HG03520 (cell line): Measurements from ENCODE around the gene RASL12.

Source experiments
- ATAC-seq: cut with Tn5 transposase; IDR thresholded peaks from one replicate; pipeline ENCODE4 v1.9.1; 2021; ENCODE audit warnings: mild to moderate bottlenecking, moderate library complexity; ENCODE audit not compliant: unreplicated experiment

RASL12 gene

DNA sequence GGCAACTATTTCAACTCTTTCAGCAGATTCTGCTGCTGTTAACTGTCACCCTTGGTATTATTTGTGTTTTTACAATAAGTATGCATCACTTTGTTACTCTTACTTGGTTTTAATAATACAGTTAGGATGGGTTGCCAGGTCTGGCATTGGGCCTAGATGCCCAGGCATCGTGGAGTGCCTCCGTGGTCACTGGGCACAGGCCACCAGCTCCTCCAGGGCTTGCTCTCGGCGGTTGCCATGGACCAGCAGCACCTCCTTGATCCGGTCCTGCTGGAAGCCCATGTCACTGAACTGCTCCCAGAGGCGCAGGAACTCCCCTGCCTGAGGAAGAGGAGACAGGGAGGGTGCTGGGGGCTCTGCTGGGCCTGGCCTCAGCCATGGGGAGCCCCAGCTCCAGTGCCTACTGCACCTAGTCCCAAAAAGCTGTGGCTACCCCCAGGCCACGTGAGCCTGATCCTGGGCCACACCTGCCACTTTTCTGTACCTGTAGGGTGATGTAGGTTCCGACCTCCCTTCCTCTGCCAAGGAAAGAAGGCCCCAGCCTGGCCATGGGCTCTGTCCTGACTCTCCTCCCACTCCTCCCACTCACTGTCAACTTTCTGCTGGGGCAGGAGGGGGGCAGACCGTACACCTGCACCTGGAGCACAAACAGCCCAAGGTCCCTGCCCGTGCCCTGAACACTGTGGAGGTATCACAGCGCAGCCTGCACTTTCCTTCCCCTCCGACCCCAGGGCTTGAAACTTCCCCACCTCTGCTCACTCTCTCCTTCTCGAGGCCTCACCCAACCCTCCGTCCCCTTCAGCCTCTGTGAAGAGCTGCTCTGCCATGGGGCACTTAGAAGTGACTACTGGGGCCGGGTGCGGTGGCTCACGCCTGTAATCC lies 25.4 kb upstream of the RASL12 start:
- no peak for ATAC-seq

DNA sequence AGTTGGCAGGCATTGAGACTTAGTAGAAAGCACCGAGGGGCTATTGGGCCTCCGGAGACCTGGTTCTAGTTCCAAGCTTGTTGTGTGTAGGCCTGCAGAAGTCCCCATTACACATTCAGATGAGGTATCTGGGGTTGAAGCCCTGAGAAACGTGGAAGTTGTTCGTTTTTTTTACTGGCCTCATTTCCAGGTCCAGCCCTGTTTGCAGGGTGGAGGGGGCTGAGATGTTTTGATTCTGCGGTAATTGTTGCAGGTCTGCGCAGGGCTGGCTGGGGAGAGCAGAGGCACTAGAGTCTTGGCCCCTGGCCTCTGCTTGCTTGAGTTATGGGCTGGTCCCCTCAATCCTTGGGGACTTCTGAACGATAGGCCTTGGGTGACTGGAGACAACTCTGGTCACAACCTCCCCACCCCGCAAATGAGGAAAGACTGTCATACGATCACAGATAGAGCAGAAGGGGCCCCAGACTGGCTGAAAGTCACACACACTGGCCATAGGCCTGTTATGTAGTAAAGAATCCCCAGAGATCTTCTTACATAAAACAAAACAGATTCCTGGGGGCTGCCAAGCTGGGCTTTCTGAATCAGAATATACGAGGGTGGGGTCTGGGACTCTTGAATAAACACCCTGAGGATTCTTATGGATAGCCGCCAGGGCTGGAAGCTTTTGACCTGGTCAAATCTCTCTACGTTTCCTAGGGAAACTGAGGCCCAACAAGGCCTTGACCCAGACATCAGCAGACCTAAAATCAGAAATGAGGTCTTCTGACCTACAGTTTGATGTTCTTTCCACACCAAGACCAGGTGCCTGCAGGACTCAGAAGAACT lies 24.4 kb upstream of the RASL12 start:
- ATAC-seq, result no peak

DNA sequence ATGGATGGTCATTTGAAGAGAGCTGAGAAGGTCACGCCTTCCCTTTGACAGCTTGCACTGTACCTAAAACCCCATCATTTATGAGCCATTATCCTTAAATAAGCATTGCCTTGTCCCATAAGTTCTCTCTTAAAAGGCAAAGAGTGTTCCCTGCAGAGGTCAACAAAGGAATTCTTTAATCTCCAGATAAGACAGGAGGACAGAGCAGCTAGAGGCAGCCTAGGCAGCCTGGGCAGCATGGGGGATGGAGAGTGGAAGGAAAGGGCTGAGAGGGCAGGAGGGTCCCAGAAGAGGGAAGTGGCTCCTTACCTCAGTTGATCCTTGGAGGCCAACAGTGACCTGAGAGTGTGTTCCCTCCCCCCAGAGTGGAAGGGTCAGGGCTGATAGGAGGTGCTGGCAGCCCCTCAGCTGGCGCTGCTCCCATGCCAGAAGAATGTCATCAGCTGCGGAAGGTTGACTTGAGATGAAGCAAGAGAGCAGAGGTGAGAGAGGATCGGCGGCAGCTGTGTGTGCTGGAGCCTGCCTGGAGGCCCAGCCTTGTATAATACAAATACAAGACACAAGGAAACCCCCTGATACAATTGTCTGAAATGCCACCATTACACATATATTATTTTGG lies 21.5 kb upstream of the RASL12 start:
- no peak for ATAC-seq

DNA sequence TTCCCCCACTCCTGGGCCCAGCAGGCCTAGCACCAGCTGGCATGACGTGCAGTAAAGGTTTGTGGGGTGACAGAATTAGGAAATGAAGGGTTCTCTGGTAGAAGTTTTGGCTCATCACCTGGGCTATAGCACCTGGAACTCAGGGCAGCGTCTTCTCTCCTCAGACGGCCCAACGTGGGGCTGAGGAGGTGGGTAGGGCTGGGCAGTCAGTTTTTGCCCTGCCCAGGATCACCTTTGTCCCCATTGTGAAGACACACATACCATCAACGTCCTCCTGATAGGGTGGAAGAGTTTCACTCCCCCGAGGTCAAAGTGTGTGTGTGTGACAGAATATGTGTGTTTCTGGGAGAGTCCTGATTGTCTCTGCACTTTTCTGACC lies 20.8 kb upstream of the RASL12 start:
- no peak for ATAC-seq

DNA sequence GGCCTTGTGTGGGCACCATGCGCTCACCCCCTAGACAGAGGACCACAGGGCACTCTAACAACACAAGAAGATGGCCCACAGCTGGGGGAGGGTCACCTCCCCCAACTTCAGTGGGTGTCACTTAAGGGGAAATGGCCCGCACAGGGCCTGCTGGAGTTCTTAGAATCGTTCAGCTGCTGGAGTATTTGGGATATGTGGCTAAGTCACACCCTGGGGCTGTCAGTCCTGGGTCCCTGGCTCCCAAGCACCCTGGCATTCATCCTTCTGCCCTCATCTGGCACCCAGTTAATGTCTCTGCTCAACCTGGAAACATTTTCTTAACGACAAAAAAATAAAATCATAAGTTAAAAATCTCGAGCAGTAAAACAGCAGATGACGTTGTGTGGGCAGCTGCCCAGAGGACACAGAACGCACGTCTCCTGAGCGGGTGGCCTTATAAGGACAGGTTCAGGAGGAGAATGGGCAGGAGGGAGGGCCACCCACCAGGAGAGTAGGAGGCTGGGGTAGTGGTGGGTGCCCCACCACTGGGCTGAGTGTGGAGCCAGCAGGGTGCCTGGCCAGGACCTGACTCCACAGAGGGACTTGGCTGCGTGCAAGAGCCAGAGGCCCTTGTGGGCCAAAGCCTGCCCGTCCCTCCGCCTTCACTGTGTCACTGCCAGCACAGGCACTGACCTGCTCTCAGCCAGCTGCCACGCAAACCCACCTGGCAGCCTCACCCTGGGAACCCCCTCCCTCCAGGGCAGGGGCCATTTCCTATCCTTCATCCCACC lies 20.3 kb upstream of the RASL12 start:
- no peak for ATAC-seq

DNA sequence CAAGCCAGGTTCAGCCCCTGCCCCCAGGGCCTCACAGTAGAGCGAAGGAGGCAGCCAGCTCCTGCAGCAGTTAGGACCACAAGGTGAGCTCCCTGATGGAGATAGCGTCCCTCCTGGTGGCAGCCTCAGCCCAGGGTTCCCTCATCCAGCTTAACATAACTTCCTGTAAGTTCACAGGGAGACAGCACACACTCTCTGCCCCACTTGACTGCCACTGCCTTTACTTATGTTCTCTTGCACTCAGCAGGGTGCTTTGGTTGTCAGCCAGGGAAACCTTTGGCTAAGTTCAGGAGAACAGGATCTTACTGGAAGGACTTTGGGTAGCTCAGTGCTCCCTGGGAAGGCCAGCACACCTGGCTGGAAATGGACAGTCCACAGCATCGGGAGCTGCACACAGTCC lies 19.6 kb upstream of the RASL12 start:
- no peak for ATAC-seq

DNA sequence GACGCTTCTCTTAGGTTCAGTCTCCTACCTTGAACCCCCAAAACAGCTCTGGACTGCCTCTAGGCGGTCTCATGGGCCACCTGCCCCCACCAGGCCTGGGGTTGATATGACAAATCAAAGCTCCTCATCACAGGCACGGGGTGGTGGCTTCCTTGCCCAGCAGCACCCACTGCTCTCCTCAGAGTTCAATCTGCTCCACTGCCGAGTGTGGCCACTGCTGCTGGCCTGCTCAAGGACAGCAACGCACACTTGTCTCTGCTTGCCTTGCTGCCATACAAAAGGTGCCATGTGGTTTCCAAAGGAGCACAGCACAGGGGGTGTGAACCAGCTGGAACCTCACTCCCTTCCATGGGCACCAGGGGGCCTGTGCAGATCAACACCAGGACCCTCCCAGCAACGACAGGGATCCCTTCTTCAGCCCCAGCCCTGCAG lies 18.9 kb upstream of the RASL12 start:
- no peak for ATAC-seq

DNA sequence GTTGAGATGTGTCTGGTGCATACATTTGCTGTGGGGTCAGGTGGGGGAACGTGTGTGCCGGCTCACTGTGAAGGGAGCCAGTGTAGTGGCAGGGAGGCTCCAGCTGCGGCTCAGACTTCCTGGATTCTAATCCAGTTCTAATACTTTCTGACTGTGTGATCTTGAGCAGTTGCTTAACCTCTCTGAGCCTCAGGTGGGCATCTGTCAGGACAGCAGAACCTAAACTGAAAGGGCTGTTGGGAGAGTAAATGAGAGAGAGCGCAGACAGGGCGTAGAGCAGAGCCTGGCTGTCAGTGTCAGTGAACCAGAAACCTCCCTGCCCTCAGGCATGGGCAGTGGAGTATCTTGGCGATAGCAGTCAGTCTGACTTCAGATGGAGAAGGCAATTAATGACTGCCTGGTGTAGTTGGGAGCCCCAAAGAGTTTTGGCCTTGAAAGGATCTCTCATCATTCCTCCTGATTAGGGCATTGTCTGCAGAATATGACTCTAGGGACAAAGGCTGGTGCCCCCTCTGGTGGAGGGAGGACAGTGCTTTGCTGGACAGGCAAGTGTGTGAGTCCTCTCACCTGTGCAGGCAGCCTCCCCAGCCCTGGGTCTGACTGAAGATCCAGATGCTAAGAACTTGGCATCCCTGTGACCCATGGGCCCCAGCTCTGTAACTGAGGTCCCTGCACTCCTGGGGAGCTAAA lies 18.3 kb upstream of the RASL12 start:
- no peak for ATAC-seq

DNA sequence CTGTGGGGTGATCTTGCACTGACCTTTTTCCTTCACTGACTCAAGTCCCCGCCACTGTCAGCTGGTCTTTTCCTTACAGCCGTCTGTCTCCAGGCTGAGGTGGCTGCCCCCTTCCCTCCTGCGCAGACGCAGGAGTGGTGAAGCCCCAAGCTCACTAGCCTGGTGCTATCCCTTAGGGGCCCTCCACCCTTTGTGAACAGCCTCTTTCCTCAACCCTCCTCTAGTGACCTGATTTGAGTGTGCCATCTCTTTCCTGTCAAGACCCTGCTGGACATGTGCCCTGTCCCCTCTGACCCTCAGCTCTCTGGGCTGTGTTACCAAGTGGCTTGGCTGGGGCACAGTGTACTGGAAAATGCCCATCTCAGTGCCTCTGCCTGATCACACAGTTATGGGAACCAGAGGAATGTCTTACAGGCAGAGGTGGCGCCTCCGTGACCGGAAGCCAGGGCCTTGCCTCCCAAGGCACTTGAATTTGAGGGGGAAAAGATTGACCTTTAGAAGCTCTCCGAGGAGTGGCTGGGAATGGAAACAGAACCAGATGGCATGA lies 17.5 kb upstream of the RASL12 start:
- no peak for ATAC-seq

DNA sequence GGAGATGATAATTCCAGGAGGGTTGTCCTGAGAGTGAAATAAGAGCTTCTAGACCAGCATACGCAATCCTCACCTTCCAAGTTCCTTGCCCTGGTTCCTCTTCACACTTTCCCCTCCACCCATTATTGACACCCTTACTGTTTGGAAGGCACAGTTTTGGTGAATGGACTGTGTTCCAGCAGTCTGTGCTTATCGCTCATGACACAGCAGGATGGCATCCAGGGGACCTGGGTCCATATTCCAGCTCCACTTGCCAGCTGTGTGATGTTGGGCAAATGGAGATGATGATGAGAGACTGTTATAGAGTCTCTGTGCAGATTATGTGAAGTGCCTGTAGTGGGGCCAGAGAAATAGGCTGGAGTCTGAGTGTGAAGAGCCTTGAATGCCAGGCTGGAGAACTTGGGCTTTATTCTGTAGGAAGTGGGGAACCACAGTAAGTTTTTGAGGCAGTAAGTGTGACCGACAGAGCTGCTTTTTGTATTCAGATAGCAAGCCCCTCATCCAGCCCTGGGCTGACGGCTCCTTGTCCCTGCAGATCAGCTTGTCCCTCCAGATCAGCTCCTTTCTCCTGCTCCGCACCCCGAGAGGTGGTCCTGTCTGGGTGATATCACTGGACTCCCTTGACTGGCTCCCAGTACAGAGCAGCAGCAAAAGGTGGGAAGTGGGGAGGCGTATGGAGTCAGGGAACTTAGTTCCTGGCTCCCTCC lies 16.9 kb upstream of the RASL12 start:
- no peak for ATAC-seq

DNA sequence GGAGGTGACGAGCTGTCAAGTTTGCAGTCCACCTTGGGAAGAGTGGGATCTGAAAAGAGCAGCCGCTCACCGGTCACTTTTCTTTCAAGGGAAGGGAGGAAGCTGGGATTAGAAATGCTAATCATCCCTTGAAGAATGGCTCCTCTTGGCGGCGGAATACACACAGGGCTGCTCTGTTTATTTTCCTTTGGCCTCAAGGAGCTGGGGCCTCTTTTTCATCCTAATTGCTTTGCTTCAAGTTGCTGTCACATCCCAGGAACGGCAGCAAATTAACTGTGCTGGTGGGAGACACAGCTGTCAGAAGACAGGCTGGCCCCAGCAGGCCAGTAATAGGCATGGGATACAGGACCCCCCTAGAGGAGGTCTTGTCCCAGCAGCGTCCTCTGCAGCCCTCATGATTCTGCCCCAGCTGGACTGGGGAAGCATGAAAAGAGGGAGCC lies 15.5 kb upstream of the RASL12 start:
- no peak for ATAC-seq

DNA sequence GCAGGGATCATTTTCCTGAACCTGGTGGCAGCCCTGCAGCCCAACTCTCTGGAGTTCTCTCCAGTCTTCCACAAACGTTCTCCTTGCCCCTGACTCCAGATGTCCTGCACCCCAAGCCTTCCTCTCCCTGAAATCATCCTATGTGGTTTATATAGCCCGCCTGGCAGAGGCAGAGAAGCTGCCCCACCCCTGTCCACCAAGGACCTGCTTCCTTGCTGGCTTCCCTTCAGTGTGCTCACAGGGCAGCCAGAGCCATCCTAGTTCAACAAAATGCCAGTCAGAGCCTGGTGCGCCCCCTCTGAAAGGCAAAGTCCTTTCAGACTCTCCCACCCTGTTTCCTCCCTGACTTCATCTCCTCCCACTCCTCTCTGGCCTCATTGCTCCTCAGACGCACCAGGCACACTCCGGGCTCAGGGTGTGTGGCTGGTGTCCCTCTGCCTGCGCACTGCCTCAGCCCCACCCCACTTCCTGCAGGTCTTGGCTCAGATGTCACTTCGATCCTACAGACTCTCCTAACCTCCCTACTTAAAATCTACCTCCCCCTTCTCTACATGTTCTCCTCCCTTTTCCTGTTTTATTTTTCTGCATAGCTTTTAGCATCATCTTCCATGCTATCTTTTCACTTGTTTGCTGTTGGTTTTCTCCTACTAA lies 14.6 kb upstream of the RASL12 start:
- ATAC-seq, result no peak

DNA sequence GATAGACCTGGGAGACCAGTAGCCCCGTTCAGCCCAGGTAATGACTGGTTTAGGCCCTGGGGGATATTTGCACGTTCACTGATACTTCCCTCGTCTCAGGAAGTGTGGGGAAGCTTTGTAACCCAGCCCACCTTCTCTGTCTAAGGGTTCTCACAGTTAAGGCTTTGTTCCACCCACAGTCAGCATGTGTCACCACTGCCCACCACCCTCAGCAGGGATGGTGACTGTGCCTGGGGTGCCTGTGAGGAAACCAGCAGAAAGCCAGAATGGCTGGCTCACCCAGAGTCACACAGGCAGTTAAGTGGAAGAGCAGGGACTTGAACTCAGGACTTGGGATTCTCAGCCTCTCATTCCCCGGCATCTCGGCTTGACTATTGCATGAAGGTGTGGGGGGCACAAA lies 14.0 kb upstream of the RASL12 start:
- no peak for ATAC-seq

DNA sequence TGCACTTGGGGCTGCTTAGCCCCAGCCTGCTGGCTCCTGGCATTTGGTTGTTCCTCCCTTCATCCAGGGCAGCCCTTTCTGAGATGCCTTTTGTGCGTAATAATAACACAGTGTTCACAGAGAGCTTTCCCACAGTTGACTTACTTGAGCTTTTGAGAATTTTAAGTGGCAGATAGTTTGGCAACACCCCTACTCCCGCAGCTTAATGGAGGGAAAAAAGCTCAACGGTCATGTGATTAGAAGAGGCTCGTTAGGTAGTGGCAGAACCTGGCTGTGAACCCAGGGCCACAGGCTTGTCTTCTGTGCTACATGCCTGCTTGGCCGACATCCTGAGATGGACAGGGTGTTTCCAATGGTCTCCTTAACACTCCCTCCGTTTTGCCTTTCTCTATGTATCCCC lies 13.5 kb upstream of the RASL12 start:
- ATAC-seq, result no peak

DNA sequence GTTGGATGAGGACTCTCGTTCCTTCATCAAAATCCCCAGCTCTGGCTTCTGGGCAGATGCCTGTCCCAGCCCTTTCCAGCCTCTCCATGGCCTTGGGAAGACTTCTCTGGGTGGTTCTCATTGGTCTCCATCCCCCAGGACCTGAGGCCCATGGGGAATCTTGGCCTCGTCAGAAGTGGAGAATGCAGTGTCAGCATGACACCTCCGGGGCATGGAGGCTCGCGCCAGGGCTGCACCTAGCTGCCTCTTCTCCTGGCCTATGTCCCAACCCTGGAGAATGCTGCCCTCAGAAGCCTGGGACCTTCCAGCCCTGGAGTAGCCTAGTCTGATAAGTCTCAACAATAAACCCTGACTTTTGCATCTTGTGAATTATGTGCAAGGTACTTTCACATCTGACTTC lies 11.8 kb upstream of the RASL12 start:
- no peak for ATAC-seq

DNA sequence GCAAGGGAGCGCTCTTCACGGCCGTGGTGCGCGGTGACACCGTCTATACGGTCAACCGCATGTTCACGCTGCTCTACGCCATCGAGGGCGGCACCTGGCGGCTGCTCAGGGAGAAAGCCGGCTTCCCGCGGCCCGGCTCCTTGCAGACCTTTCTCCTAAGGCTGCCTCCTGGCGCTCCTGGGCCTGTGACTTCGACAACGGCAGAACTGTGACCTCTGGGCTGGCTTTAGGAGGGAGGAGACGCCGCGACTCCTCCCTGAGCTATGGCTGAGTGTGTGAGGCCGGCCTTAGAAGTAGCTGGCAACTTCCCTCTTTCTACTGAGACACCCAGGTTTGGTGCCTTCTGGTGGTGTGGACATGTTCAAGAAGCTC lies 10.2 kb upstream of the RASL12 start:
- ATAC-seq, result no peak

DNA sequence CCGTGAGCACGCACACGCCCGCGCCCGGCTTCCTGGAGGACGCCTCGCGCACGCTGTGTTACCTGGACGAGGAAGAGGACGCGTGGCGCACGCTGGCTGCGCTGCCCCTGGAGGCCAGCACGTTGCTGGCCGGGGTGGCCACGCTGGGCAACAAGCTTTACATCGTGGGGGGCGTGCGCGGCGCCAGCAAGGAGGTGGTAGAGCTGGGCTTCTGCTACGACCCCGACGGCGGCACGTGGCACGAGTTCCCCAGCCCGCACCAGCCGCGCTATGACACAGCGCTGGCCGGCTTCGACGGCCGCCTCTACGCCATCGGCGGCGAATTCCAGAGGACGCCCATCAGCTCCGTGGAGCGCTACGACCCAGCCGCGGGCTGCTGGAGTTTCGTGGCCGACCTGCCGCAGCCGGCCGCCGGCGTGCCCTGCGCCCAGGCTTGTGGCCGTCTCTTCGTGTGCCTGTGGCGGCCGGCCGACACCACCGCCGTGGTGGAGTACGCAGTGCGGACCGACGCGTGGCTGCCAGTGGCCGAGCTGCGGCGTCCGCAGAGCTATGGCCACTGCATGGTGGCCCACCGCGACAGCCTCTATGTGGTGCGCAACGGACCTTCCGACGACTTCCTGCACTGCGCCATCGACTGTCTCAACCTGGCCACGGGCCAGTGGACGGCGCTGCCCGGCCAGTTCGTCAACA lies 9.6 kb upstream of the RASL12 start:
- ATAC-seq, result no peak

DNA sequence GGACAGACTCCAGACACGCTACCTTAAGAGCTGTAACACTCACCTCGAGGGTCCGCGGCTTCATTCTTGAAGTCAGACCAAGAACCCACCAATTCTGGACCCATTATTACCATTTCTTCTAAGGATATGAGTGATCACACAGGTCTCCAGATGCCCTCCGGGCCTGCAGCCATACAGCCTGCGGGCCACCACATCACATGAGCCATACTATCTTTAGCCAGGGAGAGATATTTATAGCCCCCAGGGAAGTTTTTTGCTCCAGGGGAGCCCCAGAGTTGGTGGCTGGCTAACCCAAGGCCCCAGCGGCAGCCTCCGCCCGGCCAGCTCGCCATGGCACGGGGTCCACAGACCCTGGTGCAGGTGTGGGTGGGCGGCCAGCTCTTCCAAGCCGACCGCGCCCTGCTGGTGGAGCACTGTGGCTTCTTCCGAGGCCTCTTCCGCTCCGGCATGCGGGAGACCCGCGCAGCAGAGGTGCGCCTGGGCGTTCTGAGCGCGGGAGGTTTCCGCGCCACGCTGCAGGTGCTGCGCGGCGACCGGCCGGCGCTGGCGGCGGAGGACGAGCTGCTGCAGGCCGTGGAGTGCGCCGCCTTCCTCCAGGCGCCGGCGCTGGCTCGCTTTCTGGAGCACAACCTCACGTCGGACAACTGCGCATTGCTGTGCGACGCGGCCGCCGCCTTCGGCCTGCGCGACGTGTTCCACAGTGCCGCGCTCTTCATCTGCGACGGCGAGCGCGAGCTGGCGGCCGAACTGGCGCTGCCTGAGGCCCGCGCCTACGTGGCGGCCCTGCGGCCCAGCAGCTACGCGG lies 8.9 kb upstream of the RASL12 start, which contains the start of gene KBTBD13:
TSS of gene KBTBD13 (plus strand) at position 261 of the 805 bp plus-strand sequence. CDS start at position 331, 70 bp downstream.
- no peak for ATAC-seq
